GM12873 (cell line): ENCODE data around the gene STAG1.

ENCODE experiments used
- TF ChIP-seq, protein P1 (sequence below): IDR thresholded peaks from 2 replicates; pipeline ENCODE4 v1.5.1; 2012; ENCODE audit warnings: low read depth, mild to moderate bottlenecking, moderate library complexity, low read length, control low read depth; ENCODE audit not compliant: insufficient read depth; ENCODE audit errors: missing control alignments

Gene STAG1

DNA sequence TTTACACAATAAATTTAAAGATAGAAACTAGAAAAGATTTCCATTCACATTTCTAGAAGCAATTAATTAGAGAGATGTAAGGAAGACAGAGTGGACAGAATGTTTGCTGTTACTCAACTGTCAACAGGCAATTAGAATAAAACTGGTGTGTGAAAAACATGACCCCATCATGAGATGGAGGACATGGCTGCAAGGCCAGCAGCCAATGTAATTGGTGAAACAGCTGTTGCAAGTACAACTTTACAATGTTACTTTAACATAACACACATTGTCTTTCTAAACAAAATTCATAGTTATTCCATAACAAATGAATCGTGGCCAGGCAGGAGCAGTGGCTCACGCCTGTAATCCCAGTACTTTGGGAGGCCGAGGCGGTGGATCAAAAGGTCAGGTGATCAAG, 28.6 kb upstream of the STAG1 start:
- TF ChIP-seq, protein P1, sequence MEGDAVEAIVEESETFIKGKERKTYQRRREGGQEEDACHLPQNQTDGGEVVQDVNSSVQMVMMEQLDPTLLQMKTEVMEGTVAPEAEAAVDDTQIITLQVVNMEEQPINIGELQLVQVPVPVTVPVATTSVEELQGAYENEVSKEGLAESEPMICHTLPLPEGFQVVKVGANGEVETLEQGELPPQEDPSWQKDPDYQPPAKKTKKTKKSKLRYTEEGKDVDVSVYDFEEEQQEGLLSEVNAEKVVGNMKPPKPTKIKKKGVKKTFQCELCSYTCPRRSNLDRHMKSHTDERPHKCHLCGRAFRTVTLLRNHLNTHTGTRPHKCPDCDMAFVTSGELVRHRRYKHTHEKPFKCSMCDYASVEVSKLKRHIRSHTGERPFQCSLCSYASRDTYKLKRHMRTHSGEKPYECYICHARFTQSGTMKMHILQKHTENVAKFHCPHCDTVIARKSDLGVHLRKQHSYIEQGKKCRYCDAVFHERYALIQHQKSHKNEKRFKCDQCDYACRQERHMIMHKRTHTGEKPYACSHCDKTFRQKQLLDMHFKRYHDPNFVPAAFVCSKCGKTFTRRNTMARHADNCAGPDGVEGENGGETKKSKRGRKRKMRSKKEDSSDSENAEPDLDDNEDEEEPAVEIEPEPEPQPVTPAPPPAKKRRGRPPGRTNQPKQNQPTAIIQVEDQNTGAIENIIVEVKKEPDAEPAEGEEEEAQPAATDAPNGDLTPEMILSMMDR, result no peak

DNA sequence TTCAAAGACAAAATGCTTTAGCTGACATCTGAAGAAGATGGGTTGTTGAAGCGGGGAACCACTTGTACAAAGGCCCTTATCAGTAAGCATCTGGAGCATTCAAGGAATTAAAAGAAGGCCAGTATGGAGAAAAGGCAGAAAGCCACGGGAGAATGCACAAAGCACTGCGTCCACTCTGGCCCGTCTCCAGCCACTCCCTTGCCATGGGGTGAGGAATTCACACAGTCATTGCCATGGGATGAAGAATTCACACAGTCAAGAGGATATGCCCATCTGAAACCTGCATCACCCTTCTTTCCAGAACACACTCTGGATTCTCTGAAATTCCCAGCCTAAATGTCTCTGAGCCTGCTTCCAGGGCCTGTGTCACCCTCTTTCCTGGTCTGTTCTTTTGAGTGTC, 26.7 kb upstream of the STAG1 start:
- TF ChIP-seq, protein P1, result no peak

DNA sequence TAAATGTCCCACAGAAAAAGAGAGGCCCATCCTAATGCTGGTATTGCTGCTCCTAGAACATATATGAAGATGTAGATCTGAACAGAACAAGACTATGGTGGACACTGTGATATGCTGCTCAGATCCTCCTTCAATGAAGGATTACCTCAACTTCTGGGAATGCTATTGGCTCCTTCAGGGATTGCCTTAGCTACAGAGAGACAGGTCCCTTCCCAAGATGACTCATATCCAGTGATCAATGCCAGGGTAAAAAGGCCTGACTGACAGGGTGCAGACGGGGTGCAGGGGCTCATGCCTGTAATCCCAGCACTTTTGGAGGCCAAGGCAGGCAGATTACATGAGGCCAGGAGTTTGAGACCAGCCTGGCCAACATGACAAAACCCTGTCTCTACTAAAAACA, 20.5 kb upstream of the STAG1 start:
- TF ChIP-seq, protein P1, result no peak

DNA sequence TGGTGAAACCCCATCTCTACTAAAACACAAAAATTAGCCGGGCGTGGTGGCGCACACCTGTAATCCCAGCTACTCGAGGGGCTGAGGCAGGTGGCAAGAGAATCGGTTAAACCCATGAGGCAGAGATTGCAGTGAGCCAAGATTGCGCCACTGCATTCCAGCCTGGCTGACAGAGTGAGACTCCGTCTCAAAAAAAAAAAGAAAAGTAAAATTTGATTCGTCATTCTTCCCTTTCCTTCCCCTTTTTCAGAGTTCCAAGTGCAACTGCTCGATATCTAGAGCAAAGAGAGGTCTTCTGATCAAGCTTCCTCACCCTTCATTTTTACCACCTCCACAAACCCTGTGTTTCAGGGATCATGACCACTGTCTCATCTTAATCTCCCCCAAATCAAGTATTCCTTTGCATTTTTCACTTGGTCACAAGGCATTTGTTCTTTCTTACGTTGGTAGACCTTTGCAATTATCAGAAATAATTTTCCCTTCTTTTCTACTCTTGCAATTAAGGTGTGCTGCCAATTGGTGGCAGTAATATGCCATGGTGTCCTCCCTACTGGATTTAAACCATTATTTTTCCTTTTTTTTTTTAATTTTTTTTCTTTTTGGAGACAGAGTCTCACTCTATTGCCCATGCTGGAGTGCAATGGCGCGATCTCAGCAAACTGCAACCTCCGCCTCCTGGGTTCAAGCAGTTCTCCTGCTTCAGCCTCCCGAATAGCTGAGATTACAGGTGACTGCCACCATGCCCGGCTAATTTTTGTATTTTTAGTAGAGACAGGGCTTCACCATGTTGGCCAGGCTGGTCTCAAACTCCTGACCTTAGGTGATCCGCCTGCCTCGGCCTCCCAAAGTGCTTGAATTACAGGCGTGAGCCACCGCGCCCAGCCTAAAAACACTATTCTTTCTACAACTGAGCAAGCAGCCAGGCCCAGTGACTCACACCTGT, 6.3 kb upstream of the STAG1 start:
- TF ChIP-seq, protein P1, result peak; percentile 45

DNA sequence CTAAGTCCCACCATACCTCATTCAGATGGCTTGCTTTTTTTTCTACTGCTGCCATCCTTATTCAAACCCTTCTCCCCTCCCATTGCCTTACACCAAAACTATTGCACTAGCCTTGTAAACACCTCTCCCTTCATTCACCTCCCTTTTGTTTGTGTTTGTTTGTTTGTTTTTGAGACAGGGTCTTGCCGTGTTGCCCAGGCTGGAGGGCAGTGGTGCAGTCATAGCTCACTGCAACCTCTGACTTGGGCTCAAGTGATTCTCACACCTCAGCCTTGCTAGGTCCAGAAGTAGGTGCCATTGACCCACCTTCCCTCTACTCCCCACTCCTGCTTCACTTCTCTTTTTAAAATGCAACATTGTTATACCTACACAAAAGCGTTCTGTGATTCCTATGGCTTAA, 3.0 kb upstream of the STAG1 start:
- TF ChIP-seq, protein P1, result no peak

DNA sequence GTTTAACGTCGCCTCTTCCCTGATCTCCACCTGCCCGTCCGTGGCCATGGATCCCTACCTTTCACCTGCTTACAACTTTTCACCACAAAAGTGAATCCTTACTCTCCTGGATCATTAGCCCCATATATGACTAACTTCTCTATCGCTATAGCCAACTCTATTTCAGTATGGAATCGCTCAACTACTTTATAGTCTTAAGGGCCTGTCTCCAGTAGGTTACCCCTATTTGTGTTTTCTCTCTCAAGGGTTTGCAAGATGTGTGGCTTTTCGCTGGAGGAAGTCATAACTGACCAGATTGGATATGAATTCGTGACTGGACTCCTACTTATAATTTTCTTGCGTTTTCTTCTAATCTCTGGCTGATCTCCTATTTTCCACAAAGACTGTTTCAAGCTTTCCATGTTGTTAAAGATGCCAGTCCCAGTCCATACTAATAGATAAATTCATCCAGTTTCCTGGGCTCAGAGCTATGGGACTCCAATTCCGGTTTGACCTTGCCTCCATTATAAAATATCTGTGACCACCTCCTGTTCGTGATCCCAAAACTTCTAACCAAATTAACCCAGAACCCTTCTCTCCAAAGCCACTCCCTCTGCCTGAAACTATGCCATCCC, 1.3 kb upstream of the STAG1 start:
- TF ChIP-seq, protein P1, result no peak
